ENCODE results near the gene GSE1.

Gene GSE1

GRCh38 chr16:85686912-85687591 lies 73.9 kb downstream of the GSE1 start:
- DNase-seq, result no peak

- DNase-seq, result no peak
Observed at GRCh38 chr16:85687651-85688471, 74.7 kb downstream of the GSE1 start.

- DNase-seq, result peak; percentile 93
Observed at GRCh38 chr16:85688586-85689284, 75.6 kb downstream of the GSE1 start, which contains the start of gene GINS2. TSS of gene GINS2 (minus strand) at chr16:85688954. CDS start at chr16:85688898, 56 bp downstream.

GRCh38 chr16:85689285-85689949 lies 76.3 kb downstream of the GSE1 start:
- DNase-seq, result no peak

GRCh38 chr16:85689950-85690320 lies 76.8 kb downstream of the GSE1 start:
- DNase-seq, result no peak

- no peak for DNase-seq
Observed at GRCh38 chr16:85690469-85691064, 77.4 kb downstream of the GSE1 start.

GRCh38 chr16:85695196-85696128 lies 82.3 kb downstream of the GSE1 start:
- no peak for DNase-seq

GRCh38 chr16:85696781-85697180 lies 83.7 kb downstream of the GSE1 start:
- peak; percentile 75 for DNase-seq

GRCh38 chr16:85697431-85697830 lies 84.3 kb downstream of the GSE1 start:
- DNase-seq, result no peak

GRCh38 chr16:85698459-85698891 lies 85.4 kb downstream of the GSE1 start:
- no peak for DNase-seq

GRCh38 chr16:85698935-85699558 lies 85.9 kb downstream of the GSE1 start:
- DNase-seq, result no peak

GRCh38 chr16:85699628-85700027 lies 86.5 kb downstream of the GSE1 start:
- DNase-seq, result no peak

GRCh38 chr16:85704011-85704410 lies 90.9 kb downstream of the GSE1 start:
- DNase-seq, result no peak

GRCh38 chr16:85704900-85705846 lies 92.1 kb downstream of the GSE1 start:
- no peak for DNase-seq

GRCh38 chr16:85706449-85707034 lies 93.4 kb downstream of the GSE1 start:
- DNase-seq, result no peak

GRCh38 chr16:85707528-85708095 lies 94.5 kb downstream of the GSE1 start:
- no peak for DNase-seq

GRCh38 chr16:85708338-85708737 lies 95.2 kb downstream of the GSE1 start:
- no peak for DNase-seq

- no peak for DNase-seq
Observed at GRCh38 chr16:85709766-85710585, 96.9 kb downstream of the GSE1 start.

Measured in NCI-H2171 (cell line).